Activated T-cell treated with anti-CD3 and anti-CD28 coated beads, Interleukin-2, amount 50 U/mL, for 4 hours (primary cell): Measurements from ENCODE around the gene MAGEC3. TPM values are rescaled to one million over a fixed set of nuclear protein-coding genes. Genes with fewer than 3 reads are reported as not detected.

Experiments used
- ATAC-seq, 2 donors: fragments of 200-7000 bp; cut with Tn5 transposase; one replicate each; pipeline ENCODE4 v1.10.0; 2021
- DNase-seq: peaks from one replicate; pipeline ENCODE4 v3.0.0-alpha.2; 2020
- H3K27me3 Mint-ChIP-seq: one replicate; pipeline ENCODE4 v1.8.0; 2021; ENCODE audit warnings: low read depth, mixed read lengths
- H3K36me3 Mint-ChIP-seq: one replicate; pipeline ENCODE4 v1.8.0; 2022; ENCODE audit warnings: mixed read lengths; ENCODE audit not compliant: insufficient read depth
- H3K4me1 Mint-ChIP-seq: one replicate; pipeline ENCODE4 v1.8.0; 2021; ENCODE audit warnings: low read depth, mixed read lengths
- H3K4me3 Mint-ChIP-seq: one replicate; pipeline ENCODE4 v1.8.0; 2021; ENCODE audit warnings: mild to moderate bottlenecking, moderate library complexity, mixed read lengths
- H3K9me3 Mint-ChIP-seq: one replicate; pipeline ENCODE4 v1.8.0; 2021; ENCODE audit warnings: mixed read lengths
- total RNA-seq, 3 donors: library from RNA; stranded (reverse); gene quantifications; one replicate each; pipeline ENCODE4 v1.2.1, GENCODE V29; 2021

Gene MAGEC3
- total RNA-seq, 3 donors from 2014 or later: not detected

DNA sequence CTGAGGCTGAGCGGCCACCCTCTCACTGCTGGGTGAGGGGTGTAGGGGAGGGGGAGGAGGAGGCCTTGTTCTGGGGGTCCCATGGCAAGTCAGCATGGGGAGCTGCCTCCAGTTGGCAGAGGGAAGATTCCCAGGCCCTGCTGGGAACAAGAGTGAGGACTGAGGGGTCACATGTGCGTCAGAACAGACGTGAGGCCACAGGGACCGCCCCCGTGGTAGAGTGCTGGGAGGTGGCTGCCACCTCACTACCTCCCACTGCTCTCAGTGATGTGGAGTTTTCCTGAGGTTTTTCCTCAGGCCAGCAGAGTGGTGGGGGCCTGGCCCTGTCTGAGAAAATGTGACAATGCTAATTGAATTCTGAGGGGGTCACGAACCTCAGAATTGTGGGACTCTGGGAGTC lies 66.1 kb downstream of the MAGEC3 start:
- no peaks in the 10 kb centered on the region for H3K9me3 Mint-ChIP-seq
- ATAC-seq (no peak), DNase-seq (no peak)
- H3K27me3 Mint-ChIP-seq: no peaks in the 10 kb centered on the region
- no peaks in the 10 kb centered on the region for H3K4me1 Mint-ChIP-seq
- H3K36me3 Mint-ChIP-seq: no peaks in the 10 kb centered on the region
- H3K4me3 Mint-ChIP-seq: no peak overlapping the region

DNA sequence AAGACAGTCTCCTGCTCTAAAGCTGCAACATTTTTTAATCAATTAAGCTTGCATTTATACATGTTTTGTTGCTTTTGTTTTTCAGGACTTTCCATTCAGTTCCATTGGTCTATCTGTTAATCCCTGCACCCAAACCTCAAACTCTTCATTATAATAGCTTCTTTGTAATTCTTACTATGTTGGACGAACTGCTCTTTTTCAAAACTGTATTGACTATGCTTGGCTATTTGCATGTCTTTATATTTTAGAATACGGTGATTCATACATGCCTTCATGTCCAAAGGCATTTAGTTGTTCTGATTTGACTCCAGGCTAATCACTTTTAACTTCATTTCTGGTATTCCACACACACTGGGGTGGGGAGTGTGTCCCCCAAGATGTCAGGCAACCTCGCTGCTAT lies 79.7 kb downstream of the MAGEC3 start:
- Mint-ChIP-seq H3K9me3 (no peaks in the 10 kb centered on the region), H3K4me1 (no peaks in the 10 kb centered on the region), H3K36me3 (no peaks in the 10 kb centered on the region), H3K27me3 (no peaks in the 10 kb centered on the region), H3K4me3 (no peak overlapping the region)
- no peak for DNase-seq
- no peak for ATAC-seq

DNA sequence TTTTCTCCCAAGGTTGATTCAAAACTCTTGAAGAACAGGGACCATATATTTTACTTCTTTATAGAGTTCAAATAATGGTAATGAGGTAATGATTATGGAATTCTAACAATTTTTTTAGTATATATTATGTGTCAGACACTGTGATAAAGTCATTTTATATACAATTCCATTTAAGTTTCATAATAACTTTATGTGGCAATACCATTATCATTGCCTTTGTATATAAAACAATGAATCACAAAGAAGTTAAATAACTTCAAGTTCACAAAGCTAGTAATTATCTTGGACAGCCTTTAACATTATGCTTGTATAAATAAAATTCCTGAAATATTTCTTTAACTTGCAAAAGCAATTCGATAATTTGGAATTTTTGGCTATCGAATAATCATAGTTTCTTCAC lies 86.2 kb downstream of the MAGEC3 start:
- no peak for ATAC-seq
- no peaks in the 10 kb centered on the region for H3K27me3 Mint-ChIP-seq
- H3K36me3 Mint-ChIP-seq: no peaks in the 10 kb centered on the region
- no peaks in the 10 kb centered on the region for H3K4me1 Mint-ChIP-seq
- H3K4me3 Mint-ChIP-seq: no peak overlapping the region
- H3K9me3 Mint-ChIP-seq: peaks cover 5% of the 10 kb centered on the region
- DNase-seq: no peak

DNA sequence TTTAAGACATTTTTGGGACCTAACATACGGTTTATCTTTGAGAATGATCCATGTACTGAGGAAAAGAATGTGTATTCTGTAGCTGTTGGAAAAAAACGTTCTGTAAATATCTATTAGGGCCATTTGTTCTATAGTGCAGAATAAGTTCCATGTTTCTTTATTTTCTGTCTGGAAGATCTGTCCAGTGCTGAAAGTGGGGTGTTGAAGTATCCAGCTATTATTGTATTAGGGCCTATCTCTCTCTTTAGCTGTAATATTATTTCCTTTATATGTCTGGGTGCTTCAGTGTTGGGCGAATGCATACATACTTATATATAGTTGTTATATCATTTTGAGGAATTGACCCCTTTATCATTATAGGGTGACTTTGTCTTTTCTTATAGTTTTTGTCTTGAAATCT lies 90.3 kb downstream of the MAGEC3 start:
- H3K36me3 Mint-ChIP-seq: no peaks in the 10 kb centered on the region
- H3K9me3 Mint-ChIP-seq: peaks cover 2% of the 10 kb centered on the region
- ATAC-seq: no peak
- DNase-seq: no peak
- H3K4me1 Mint-ChIP-seq: no peaks in the 10 kb centered on the region
- no peaks in the 10 kb centered on the region for H3K27me3 Mint-ChIP-seq
- no peak overlapping the region for H3K4me3 Mint-ChIP-seq

DNA sequence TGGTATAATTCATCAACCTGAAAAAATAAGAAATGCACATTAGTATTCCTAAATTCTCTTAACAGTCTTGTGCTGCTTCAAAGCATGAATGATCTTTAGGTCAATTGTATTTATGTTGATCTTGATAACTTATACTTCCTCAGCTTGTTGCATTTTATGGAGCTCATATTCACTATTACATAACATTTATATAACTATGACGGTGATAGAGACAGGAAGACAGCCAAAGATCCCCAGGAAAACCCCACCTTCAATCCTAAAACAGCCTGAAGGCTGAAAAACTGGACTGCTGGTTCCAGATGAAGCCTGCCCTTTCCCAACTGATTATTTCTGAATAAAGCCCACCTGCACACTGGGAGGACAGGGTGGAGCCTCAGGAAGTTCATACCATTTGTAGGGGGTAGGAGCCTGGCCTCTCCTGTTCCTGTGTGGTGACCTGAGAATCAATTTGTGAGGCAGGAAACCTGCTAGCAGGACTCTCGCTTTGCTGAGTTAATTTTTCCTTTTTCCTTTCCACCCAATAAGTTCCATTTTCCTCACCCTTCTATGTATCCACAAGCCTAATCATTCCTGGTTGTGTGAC lies 96.0 kb downstream of the MAGEC3 start:
- Mint-ChIP-seq H3K9me3 (no peaks in the 10 kb centered on the region), H3K36me3 (no peaks in the 10 kb centered on the region), H3K27me3 (no peaks in the 10 kb centered on the region), H3K4me1 (no peaks in the 10 kb centered on the region), H3K4me3 (no peak overlapping the region)
- ATAC-seq (no peak), DNase-seq (no peak)

DNA sequence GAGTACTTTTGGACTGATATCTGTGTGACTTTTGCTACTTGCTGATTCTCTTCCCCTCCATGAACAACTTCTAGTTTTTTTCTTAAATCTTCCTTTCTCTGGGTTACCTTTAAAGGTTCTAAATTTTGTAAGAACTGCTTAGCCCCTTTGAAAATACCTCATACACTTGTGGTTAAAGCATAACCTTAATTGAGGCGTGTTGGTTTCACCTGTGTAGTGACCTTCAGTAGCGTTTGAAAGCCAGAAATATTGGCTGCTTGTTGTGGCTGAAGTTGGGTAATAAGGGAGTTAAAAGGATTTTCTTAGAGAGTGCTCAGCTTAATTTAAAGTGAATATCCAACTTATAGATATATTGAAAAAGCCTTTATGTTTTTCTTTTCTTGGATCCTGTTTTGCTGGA lies 97.5 kb downstream of the MAGEC3 start:
- Mint-ChIP-seq H3K36me3 (no peaks in the 10 kb centered on the region), H3K27me3 (no peaks in the 10 kb centered on the region), H3K9me3 (no peaks in the 10 kb centered on the region), H3K4me1 (no peaks in the 10 kb centered on the region), H3K4me3 (no peak overlapping the region)
- ATAC-seq (no peak), DNase-seq (no peak)

DNA sequence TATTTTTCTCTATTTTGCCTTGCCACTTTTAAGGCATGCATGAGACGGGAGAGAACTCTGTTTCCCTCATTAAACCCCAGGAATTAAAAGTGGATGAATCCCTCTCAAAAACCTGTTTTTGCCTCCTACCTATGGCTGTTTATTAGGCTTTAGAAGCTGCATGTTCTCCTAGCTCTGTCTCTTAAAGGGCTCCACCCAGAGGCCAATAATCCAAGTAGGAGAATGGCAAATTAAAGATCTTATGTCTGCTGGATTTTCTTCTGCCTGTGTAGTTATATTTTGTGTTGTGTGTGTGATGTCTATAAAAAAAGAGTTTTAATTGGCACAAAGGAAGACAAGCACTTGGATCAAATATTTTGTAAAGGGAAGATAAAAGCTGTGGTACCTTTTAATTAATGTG lies 98.0 kb downstream of the MAGEC3 start:
- Mint-ChIP-seq H3K36me3 (no peaks in the 10 kb centered on the region), H3K9me3 (no peaks in the 10 kb centered on the region), H3K4me3 (no peak overlapping the region), H3K4me1 (no peaks in the 10 kb centered on the region), H3K27me3 (no peaks in the 10 kb centered on the region)
- DNase-seq (no peak), ATAC-seq (no peak)

DNA sequence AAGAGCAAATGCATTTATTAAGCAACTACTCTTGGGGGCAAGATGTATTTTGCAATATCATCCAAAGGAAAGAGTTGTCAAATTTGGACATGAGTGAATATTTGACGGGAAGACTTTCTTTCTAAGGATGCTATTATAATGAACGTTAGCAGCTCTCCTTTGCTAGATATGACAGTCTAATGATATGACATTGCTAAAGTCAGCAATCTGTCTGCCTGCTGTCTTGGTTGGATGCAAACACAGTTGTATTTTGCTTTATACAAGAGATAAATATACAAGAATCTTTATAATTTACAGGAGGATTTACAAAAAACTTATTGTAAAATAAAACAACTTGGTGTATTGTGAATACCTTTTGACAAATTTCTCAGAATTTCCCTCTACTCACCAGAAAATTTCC lies 103.1 kb downstream of the MAGEC3 start:
- no peak for ATAC-seq
- Mint-ChIP-seq H3K9me3 (no peaks in the 10 kb centered on the region), H3K36me3 (no peaks in the 10 kb centered on the region), H3K27me3 (no peaks in the 10 kb centered on the region), H3K4me1 (no peaks in the 10 kb centered on the region), H3K4me3 (no peak overlapping the region)
- no peak for DNase-seq

DNA sequence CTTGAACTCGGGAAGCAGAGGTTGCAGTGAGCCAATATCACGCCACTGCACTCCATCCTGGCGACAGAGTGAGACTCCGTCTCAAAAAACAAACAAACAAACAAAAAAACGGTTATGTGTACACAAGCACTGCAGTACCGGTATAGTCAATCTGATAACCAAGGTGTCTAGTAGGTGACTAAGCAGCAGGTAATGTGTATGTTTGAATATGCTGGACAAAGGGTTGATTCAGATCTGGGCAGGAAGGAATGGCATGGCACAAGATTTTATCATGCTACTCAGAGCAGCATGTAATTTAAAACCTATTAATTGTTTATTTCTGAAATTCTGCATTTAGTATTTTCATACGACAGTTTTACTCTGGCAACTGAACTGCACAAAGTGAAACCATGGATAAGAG lies 107.3 kb downstream of the MAGEC3 start:
- Mint-ChIP-seq H3K4me3 (no peak overlapping the region), H3K9me3 (no peaks in the 10 kb centered on the region), H3K27me3 (no peaks in the 10 kb centered on the region), H3K36me3 (no peaks in the 10 kb centered on the region), H3K4me1 (no peaks in the 10 kb centered on the region)
- DNase-seq: no peak
- ATAC-seq: no peak

DNA sequence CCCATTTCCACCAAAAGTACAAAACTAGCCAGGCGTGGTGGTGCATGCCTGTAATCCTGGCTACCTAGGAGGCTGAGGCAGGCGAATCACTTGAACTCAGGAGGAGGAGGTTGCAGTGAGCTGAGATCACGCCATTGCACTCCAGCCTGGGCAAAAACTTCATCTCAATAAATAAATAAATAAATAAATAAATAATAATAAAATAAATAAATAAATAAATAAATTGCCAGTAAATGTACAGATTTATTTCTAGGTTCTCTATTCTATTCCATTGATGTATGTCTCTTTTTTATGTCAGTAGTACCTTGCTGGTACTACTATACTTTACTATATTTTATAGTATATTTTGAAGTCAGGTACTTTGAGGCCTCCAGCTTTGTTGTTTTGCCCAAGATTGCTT lies 109.2 kb downstream of the MAGEC3 start:
- H3K27me3 Mint-ChIP-seq: no peaks in the 10 kb centered on the region
- no peak for DNase-seq
- no peak overlapping the region for H3K4me3 Mint-ChIP-seq
- H3K4me1 Mint-ChIP-seq: no peaks in the 10 kb centered on the region
- H3K9me3 Mint-ChIP-seq: no peaks in the 10 kb centered on the region
- H3K36me3 Mint-ChIP-seq: no peaks in the 10 kb centered on the region
- ATAC-seq: no peak

Other genes starting within 250 kb of the MAGEC3 start
- not detected for gene SPANXA2, start 248.6 kb upstream of the MAGEC3 start, total RNA-seq
- not detected for gene SPANXD, start 139.6 kb upstream of the MAGEC3 start, total RNA-seq
- gene MAGEC1, start 65.6 kb downstream of the MAGEC3 start, total RNA-seq: not detected